H9 (cell line): ENCODE data around the gene AMBRA1. TPM values are rescaled to one million over a fixed set of nuclear protein-coding genes. Genes with fewer than 3 reads are reported as not detected.
A peak's percentile ranks its signal among the peaks of the same experiment; 100 is the strongest.

Source experiments
- DNase-seq: peaks from one replicate; pipeline ENCODE4 v3.0.0-alpha.2; 2017
- H2AFZ ChIP-seq: one replicate; pipeline ENCODE4 v1.6.1; 2013; ENCODE audit warnings: mild to moderate bottlenecking, low read length, control low read depth, moderate library complexity
- H2AK5ac ChIP-seq: 2 replicates; pipeline ENCODE4 v1.6.1; 2013; ENCODE audit warnings: low read length, control low read depth, mixed read lengths; ENCODE audit not compliant: insufficient read length
- H2BK120ac ChIP-seq: one replicate; pipeline ENCODE4 v1.6.1; 2013; ENCODE audit warnings: low read depth, mild to moderate bottlenecking, low read length, control low read depth, inconsistent platforms; ENCODE audit not compliant: poor library complexity, severe bottlenecking
- H2BK12ac ChIP-seq: 2 replicates; pipeline ENCODE4 v1.6.1; 2013; ENCODE audit warnings: low read length, control low read depth, mixed read lengths, low read depth; ENCODE audit not compliant: insufficient read length
- H2BK15ac ChIP-seq: 2 replicates; pipeline ENCODE4 v1.6.1; 2013; ENCODE audit warnings: low read depth, low read length, control low read depth
- H2BK20ac ChIP-seq: one replicate; pipeline ENCODE4 v1.6.1; 2013; ENCODE audit warnings: low read depth, mild to moderate bottlenecking, low read length, control low read depth, inconsistent platforms; ENCODE audit not compliant: poor library complexity, severe bottlenecking
- H2BK5ac ChIP-seq: 2 replicates; pipeline ENCODE4 v1.6.1; 2013; ENCODE audit warnings: low read length, control low read depth, mixed read lengths; ENCODE audit not compliant: insufficient read length
- H3K14ac ChIP-seq: 2 replicates; pipeline ENCODE4 v1.6.1; 2013; ENCODE audit warnings: low read length, control low read depth; ENCODE audit not compliant: insufficient read depth
- H3K18ac ChIP-seq: 2 replicates; pipeline ENCODE4 v1.6.1; 2013; ENCODE audit warnings: low read depth, mild to moderate bottlenecking, mixed read lengths, low read length, control low read depth; ENCODE audit not compliant: insufficient read length
- H3K23ac ChIP-seq: 2 replicates; pipeline ENCODE4 v1.6.1; 2013; ENCODE audit warnings: low read length, control low read depth, mixed read lengths, low read depth; ENCODE audit not compliant: insufficient read length
- H3K23me2 ChIP-seq: 2 replicates; pipeline ENCODE4 v1.6.1; 2013; ENCODE audit warnings: low read depth, mild to moderate bottlenecking, mixed read lengths, low read length, control low read depth; ENCODE audit not compliant: insufficient read length, poor library complexity, severe bottlenecking
- H3K27ac ChIP-seq: 2 replicates; pipeline ENCODE4 v1.5.1; 2013; ENCODE audit warnings: low read length, control low read depth, mixed read lengths, low read depth; ENCODE audit not compliant: insufficient read length
- H3K27me3 ChIP-seq: 2 replicates; pipeline ENCODE4 v1.6.1; 2013; ENCODE audit warnings: low read length, control low read depth, inconsistent platforms; ENCODE audit not compliant: insufficient read depth
- H3K4ac ChIP-seq: 2 replicates; pipeline ENCODE4 v1.6.1; 2013; ENCODE audit warnings: low read depth, mild to moderate bottlenecking, control low read depth, inconsistent platforms, low read length, moderate library complexity
- H3K4me1 ChIP-seq: 2 replicates; pipeline ENCODE4 v1.6.1; 2013; ENCODE audit warnings: low read length, control low read depth, inconsistent platforms; ENCODE audit not compliant: insufficient read depth
- H3K4me2 ChIP-seq: 2 replicates; pipeline ENCODE4 v1.6.1; 2013; ENCODE audit warnings: low read length, control low read depth, mixed read lengths; ENCODE audit not compliant: insufficient read length, insufficient read depth
- H3K56ac ChIP-seq: 2 replicates; pipeline ENCODE4 v1.6.1; 2013; ENCODE audit warnings: low read depth, mild to moderate bottlenecking, mixed read lengths, low read length, control low read depth; ENCODE audit not compliant: insufficient read length
- H3K79me1 ChIP-seq: 2 replicates; pipeline ENCODE4 v1.6.1; 2013; ENCODE audit warnings: low read depth, mild to moderate bottlenecking, moderate library complexity, low read length, control low read depth, inconsistent platforms; ENCODE audit not compliant: insufficient read depth, poor library complexity, severe bottlenecking
- H3K79me2 ChIP-seq: 2 replicates; pipeline ENCODE4 v1.6.1; 2013; ENCODE audit warnings: low read length, control low read depth, inconsistent platforms; ENCODE audit not compliant: insufficient read depth
- H3K9ac ChIP-seq: 2 replicates; pipeline ENCODE4 v1.6.1; 2013; ENCODE audit warnings: low read length, control low read depth, mixed read lengths; ENCODE audit not compliant: insufficient read length; ENCODE audit errors: extremely low read depth
- H3K9me3 ChIP-seq: one replicate; pipeline ENCODE4 v1.6.1; 2013; ENCODE audit warnings: low read depth, low read length, inconsistent platforms; ENCODE audit not compliant: control insufficient read depth
- H3T11ph ChIP-seq: one replicate; pipeline ENCODE4 v1.6.1; 2013; ENCODE audit warnings: mild to moderate bottlenecking, low read length, control low read depth, inconsistent platforms
- H4K20me1 ChIP-seq: one replicate; pipeline ENCODE4 v1.6.1; 2013; ENCODE audit not compliant: control insufficient read depth, insufficient read length, insufficient read depth
- H4K5ac ChIP-seq: 2 replicates; pipeline ENCODE4 v1.6.1; 2013; ENCODE audit warnings: low read depth, mild to moderate bottlenecking, mixed read lengths, low read length, control low read depth; ENCODE audit not compliant: insufficient read length
- H4K8ac ChIP-seq: replicated peaks from 2 replicates; pipeline ENCODE4 v1.6.1; 2013; ENCODE audit warnings: low read length, control low read depth, mixed read lengths, low read depth; ENCODE audit not compliant: insufficient read length
- H4K91ac ChIP-seq: 2 replicates; pipeline ENCODE4 v1.6.1; 2013; ENCODE audit warnings: low read depth, mild to moderate bottlenecking, moderate library complexity, mixed read lengths, low read length, control low read depth; ENCODE audit not compliant: insufficient read length
- H3K27ac Mint-ChIP-seq, 3 experiments: 2 replicates in 2 of 3; 3 replicates in 1 of 3; pipeline ENCODE4 v1.8.0; 2020 to 2021; ENCODE audit warnings: mixed read lengths in 3 of 3, mild to moderate bottlenecking in 1 of 3, moderate library complexity in 1 of 3
- H3K27me3 Mint-ChIP-seq: 2 replicates; pipeline ENCODE4 v1.8.0; 2021; ENCODE audit warnings: low read depth, mild to moderate bottlenecking, moderate library complexity, mixed read lengths
- H3K36me3 Mint-ChIP-seq, 3 experiments: 2 replicates in 2 of 3; 3 replicates in 1 of 3; pipeline ENCODE4 v1.8.0; 2020 to 2021; ENCODE audit warnings: low read depth in 3 of 3, mixed read lengths in 3 of 3; ENCODE audit not compliant: insufficient read depth in 1 of 3
- H3K4me1 Mint-ChIP-seq, 2 experiments: 2 replicates each; pipeline ENCODE4 v1.8.0; 2020; ENCODE audit warnings: mixed read lengths in 2 of 2
- H3K4me3 Mint-ChIP-seq, 2 experiments: 2 replicates in 1 of 2; 3 replicates in 1 of 2; pipeline ENCODE4 v1.8.0; 2020 to 2021; ENCODE audit warnings: mild to moderate bottlenecking in 2 of 2, mixed read lengths in 2 of 2, moderate library complexity in 1 of 2
- H3K9me3 Mint-ChIP-seq, 2 experiments: 2 replicates in 1 of 2; 3 replicates in 1 of 2; pipeline ENCODE4 v1.8.0; 2020; ENCODE audit warnings: mild to moderate bottlenecking in 2 of 2, mixed read lengths in 2 of 2, moderate library complexity in 1 of 2
- CTCF ChIP-seq: fragments of 200-600 bp; sonication (generic); conservative IDR thresholded peaks from 3 replicates; pipeline ENCODE4 v1.8.0; 2021; ENCODE audit warnings: antibody characterized with exemption, mild to moderate bottlenecking
- WGBS: extraction: QIAGEN DNeasy Blood & Tissue Kit; methylation state at CpG from one replicate; pipeline ENCODE4 v1.1.7; 2013; ENCODE audit warnings: missing lambda C conversion rate, low lambda C conversion rate, mixed read lengths; ENCODE audit not compliant: insufficient read length; ENCODE audit errors: extremely low coverage; 5-methylcytosine and 5-hydroxymethylcytosine counted together
- total RNA-seq: library from RNA; stranded (reverse); gene quantifications from 2 replicates; pipeline ENCODE4 v1.2.1, GENCODE V29; 2021

Gene AMBRA1
- total RNA-seq, 1 experiment from 2014 or later = 37.5 TPM

- Histone ChIP-seq H3K4ac (no peak overlapping the region), H4K8ac (no peak overlapping the region), H3K27ac (no peak overlapping the region), H2BK15ac (no peak overlapping the region), H4K20me1 (no peaks in the 10 kb centered on the region), H3K9me3 (no peaks in the 10 kb centered on the region), H3K14ac (no peak overlapping the region), H2BK120ac (no peak overlapping the region), H2AK5ac (no peak overlapping the region), H2BK5ac (no peak overlapping the region), H3K23me2 (peaks cover 5% of the 10 kb centered on the region), H3K23ac (no peak overlapping the region), H4K91ac (no peak overlapping the region), H4K5ac (no peak overlapping the region), H3K79me2 (peaks cover 17% of the 10 kb centered on the region; the same call in 1 of the 2 replicates), H3K9ac (no peak overlapping the region), H3T11ph (no peak overlapping the region), H3K56ac (no peak overlapping the region), H3K4me2 (no peak overlapping the region), H3K79me1 (peaks cover 8% of the 10 kb centered on the region), H2BK20ac (no peak overlapping the region), H3K4me1 (no peaks in the 10 kb centered on the region), H2BK12ac (no peak overlapping the region), H2AFZ (no peak overlapping the region), H3K27me3 (no peaks in the 10 kb centered on the region), H3K18ac (no peak overlapping the region)
- peaks cover 0 to 5% (median 2%) of the 10 kb centered on the region in 3 experiments; a peak in 2 of 7 replicates for H3K36me3 Mint-ChIP-seq
- 0 out of 7 replicates have a peak overlapping the region, but pooled peaks of 1 of the 3 experiments have one; percentile 40 for H3K27ac Mint-ChIP-seq
- TF ChIP-seq CTCF = no peak
- H3K9me3 Mint-ChIP-seq = no peaks in the 10 kb centered on the region
- no CpG with 5 or more reads among the region's 11 CpGs for WGBS
- peak overlapping the region in 1 of 2 experiments; percentile 8; a peak in 1 of 5 replicates for H3K4me3 Mint-ChIP-seq
- H3K4me1 Mint-ChIP-seq = peaks cover 17 to 18% of the 10 kb centered on the region in 2 experiments
- DNase-seq = no peak
- no peaks in the 10 kb centered on the region for H3K27me3 Mint-ChIP-seq
Observed at GRCh38 chr11:46590740-46591605, 2.9 kb downstream of the AMBRA1 start.
